Fibroblast of pulmonary artery (primary cell): ENCODE data around the gene LENEP.

Experiments used
- DNase-seq: peaks from one replicate; pipeline ENCODE4 v3.0.0-alpha.2; 2010; ENCODE audit warnings: low read depth
- H3K4me3 ChIP-seq: replicated peaks from 2 replicates; pipeline ENCODE4 v1.5.1; 2011; ENCODE audit warnings: low read depth, mild to moderate bottlenecking, control low read depth, low read length, moderate library complexity
- CTCF ChIP-seq: IDR thresholded peaks from 2 replicates; pipeline ENCODE4 v1.5.1; 2011; ENCODE audit warnings: mild to moderate bottlenecking, control low read depth, low read length, inconsistent platforms; ENCODE audit errors: missing control alignments

Gene LENEP

DNA sequence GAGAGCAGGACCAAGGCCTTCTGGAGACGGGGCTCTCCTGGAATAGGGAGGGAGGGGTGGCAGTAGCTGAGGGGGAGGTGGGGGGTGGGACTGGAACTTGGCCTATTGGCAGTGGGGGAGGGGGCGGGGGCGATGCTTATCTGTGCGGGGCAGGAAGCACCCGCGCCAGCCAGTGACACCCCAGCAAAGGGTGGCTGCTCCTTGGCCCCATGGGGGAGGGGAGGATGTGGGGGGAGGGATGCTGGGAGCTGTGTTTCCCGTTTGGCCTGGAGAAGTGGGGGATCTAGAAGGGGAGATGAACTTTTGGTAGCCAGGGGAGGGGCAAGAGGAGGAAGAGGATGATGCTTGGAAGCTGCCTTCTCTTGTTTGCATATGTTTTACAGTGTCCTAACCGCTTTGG lies 20.2 kb downstream of the LENEP start:
- TF ChIP-seq CTCF = no peak
- DNase-seq = no peak
- H3K4me3 ChIP-seq = no peak overlapping the region

GRCh38 chr1:155014709-155015508 lies 21.5 kb downstream of the LENEP start:
- no peak overlapping the region for H3K4me3 ChIP-seq
- no peak for DNase-seq
- TF ChIP-seq CTCF = no peak

DNA sequence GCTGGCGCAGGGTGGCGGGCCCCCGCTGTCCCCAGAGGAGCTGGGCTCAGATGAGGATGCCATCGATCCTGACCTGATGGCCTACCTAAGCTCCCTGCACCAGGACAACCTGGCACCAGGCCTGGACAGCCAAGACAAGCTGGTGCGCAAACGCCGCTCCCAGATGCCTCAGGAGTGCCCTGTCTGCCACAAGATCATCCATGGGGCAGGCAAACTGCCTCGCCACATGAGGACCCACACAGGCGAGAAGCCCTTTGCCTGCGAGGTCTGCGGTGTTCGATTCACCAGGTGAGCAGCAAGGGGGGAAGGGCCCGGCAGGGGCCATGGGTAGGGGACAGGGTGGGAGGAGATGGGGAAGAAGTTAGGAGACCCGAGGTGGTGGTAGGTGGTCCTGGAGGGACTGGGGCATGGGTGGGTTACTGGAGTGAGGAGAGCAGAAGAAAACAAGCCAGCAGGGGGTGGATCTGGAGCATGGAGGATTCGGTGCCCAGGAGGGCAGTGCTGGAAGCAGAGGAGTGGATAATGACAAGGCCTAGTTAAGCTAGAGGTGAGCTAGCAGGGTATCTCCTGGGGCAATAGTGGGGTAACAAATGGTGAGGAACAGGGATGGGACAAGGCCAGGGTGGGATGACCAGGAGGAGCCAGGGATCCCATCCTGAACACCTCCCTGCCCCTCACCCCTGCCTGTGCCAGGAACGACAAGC lies 22.3 kb downstream of the LENEP start:
- no peak for TF ChIP-seq CTCF
- no peak overlapping the region for H3K4me3 ChIP-seq
- DNase-seq = no peak

- no peak for TF ChIP-seq CTCF
- DNase-seq = no peak
- H3K4me3 ChIP-seq = no peak overlapping the region
Measured at GRCh38 chr1:155016231-155016831, 22.9 kb downstream of the LENEP start.

DNA sequence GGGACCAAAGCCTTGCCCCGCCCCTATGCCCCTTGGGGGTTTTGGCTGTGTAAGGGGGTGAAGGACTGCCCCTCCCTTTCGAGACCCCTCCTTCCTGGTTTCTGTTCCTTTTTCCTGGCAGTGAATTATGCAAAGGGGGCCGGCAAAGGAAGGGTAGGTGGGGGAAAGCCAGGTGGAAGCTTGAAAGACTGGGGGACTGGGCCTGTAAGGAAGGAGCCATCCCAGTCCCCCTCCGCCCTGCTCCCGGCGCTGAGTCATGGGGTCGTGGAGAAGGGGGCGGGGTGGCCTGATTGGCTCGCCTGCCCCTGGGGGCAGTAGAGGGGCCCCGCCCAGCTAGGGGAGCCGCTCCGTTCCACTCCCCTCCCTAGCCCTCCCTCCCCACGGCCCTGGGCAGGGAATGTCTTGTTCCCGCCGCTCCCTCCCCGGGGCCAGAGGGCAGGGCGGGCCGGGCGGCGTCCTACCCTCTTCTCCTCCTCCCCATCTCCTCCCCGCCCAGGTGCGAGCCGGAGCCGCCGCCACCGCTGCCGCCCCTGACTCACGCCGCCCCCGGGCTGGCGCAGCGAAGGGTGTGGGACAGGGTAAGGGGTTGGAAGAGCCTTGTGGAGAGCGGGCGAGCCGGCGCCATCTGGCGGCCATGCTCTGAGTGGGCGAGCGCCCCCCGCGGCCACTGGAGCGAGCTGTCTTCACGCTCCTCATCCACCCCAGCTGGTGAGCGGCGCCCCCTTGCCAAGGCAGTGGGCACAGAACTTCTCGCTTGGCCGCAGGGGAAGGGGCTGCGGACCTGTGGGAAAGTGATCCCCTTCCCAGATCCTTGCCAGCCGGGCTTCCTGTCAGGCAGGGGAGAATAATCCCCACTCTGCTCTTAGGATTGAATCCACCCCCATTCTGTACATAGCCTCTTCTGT lies 23.9 kb downstream of the LENEP start:
- H3K4me3 ChIP-seq = peak overlapping the region; percentile 41
- peak; percentile 86 for DNase-seq
- peak; percentile 90 for TF ChIP-seq CTCF

- DNase-seq = no peak
- peak overlapping the region; percentile 41 for H3K4me3 ChIP-seq
- TF ChIP-seq CTCF = no peak
Measured at GRCh38 chr1:155017946-155018316, 24.5 kb downstream of the LENEP start.
